Duodenal mucosa (tissue), 2 donors: ENCODE measurements around the gene POLR2F.

Experiments used
- H3K27ac ChIP-seq: one replicate; pipeline ENCODE4 v1.7.0; 2013; ENCODE audit warnings: low read depth, low read length
- H3K27me3 ChIP-seq, 2 donors: one replicate each; pipeline ENCODE4 v1.7.0; 2013; ENCODE audit warnings: low read length in 2 of 2, control low read depth in 1 of 2; ENCODE audit not compliant: insufficient read depth in 2 of 2, control insufficient read depth in 1 of 2
- H3K36me3 ChIP-seq, 2 donors: one replicate each; pipeline ENCODE4 v1.7.0; 2013; ENCODE audit warnings: low read length in 2 of 2, control low read depth in 1 of 2; ENCODE audit not compliant: insufficient read depth in 2 of 2, control insufficient read depth in 1 of 2
- H3K4me1 ChIP-seq, 2 donors: one replicate each; pipeline ENCODE4 v1.7.0; 2013; ENCODE audit warnings: low read length in 2 of 2, control low read depth in 1 of 2; ENCODE audit not compliant: insufficient read depth in 2 of 2, control insufficient read depth in 1 of 2
- H3K4me3 ChIP-seq, 2 donors: one replicate each; pipeline ENCODE4 v1.7.0; 2013; ENCODE audit warnings: low read length in 2 of 2, low read depth in 1 of 2
- H3K9ac ChIP-seq, 2 donors: one replicate each; pipeline ENCODE4 v1.7.0; 2013; ENCODE audit warnings: low read length in 2 of 2, low read depth in 1 of 2
- H3K9me3 ChIP-seq, 2 donors: one replicate each; pipeline ENCODE4 v1.7.0; 2013; ENCODE audit warnings: low read length in 2 of 2, control low read depth in 1 of 2; ENCODE audit not compliant: control insufficient read depth in 1 of 2

POLR2F gene

DNA sequence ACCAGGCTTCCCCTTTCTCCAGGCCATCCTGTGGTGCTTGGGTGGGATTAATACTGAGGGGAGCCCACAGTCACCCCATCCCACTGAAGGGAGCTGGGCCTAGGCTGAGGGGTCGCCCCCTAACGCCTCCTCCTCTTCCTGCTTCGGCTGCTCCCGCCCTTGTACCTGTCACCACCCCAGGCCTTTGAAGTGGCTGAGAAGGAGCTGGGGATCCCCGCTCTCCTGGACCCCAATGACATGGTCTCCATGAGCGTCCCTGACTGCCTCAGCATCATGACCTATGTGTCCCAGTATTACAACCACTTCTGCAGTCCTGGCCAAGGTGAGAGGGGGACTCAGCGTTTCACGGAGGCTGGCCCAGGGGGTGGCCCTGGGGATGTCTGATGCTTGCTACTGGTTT is 41.3 kb upstream of the POLR2F start:
- H3K9ac ChIP-seq = no peak overlapping the region
- no peak overlapping the region for H3K4me3 ChIP-seq
- no peaks in the 10 kb centered on the region for H3K27me3 ChIP-seq
- peaks cover 0 to 8% of the 10 kb centered on the region in 2 donors for H3K4me1 ChIP-seq
- no peaks in the 10 kb centered on the region for H3K9me3 ChIP-seq
- H3K36me3 ChIP-seq = peaks cover under 1 to 21% of the 10 kb centered on the region in 2 donors
- no peak overlapping the region for H3K27ac ChIP-seq

DNA sequence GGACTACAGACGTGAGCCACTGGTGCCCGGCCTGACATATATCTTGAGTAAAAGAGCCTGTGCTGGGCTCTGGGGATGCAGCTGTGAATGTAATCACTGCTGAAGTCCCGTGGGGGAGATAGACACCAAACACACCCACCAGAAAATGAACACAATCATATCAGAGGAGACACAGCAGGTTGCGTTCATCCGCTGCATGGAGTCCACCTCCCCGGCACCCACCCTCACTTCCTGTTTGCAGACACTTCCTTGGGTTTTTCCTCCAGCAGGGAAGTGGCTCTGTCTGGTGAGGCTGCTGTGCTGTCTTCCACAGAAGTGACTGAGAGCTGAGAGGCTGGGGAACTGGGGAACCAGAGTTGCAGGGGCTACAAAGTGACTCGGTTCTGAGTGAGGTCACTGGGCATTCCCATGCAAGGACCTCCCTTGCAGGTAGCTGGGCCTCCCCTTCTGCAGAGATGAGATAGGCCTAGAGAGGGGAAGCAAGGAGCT is 40.2 kb upstream of the POLR2F start:
- H3K4me3 ChIP-seq = no peak overlapping the region
- H3K27ac ChIP-seq = no peak overlapping the region
- no peak overlapping the region for H3K9ac ChIP-seq
- H3K36me3 ChIP-seq = peaks cover 12 to 32% of the 10 kb centered on the region in 2 donors
- H3K4me1 ChIP-seq = no peaks in the 10 kb centered on the region
- H3K27me3 ChIP-seq = no peaks in the 10 kb centered on the region
- no peaks in the 10 kb centered on the region for H3K9me3 ChIP-seq

DNA sequence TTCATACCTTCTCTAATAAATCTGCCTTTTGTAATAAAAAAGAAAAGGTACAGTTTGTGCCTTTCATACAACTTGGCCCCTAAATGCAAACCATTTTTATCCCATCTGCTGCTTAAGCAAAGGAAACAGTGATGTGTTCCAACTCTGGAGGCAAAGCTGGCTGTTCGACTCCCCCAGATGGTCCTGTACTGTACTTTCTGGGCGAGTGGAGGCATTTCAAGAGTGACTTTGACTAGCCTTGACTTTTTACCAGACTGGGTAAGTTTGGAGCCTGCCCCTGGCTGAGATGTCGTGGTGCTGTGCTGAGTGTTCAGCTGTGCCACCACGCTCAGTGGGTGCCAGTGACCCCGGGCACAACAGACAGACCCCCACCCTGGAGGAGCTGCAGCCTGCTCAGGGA is 37.2 kb upstream of the POLR2F start:
- H3K9ac ChIP-seq = no peak overlapping the region
- no peaks in the 10 kb centered on the region for H3K9me3 ChIP-seq
- H3K4me3 ChIP-seq = no peak overlapping the region
- no peaks in the 10 kb centered on the region for H3K27me3 ChIP-seq
- H3K27ac ChIP-seq = no peak overlapping the region
- H3K4me1 ChIP-seq = no peaks in the 10 kb centered on the region
- H3K36me3 ChIP-seq = peaks cover 19 to 40% of the 10 kb centered on the region in 2 donors

DNA sequence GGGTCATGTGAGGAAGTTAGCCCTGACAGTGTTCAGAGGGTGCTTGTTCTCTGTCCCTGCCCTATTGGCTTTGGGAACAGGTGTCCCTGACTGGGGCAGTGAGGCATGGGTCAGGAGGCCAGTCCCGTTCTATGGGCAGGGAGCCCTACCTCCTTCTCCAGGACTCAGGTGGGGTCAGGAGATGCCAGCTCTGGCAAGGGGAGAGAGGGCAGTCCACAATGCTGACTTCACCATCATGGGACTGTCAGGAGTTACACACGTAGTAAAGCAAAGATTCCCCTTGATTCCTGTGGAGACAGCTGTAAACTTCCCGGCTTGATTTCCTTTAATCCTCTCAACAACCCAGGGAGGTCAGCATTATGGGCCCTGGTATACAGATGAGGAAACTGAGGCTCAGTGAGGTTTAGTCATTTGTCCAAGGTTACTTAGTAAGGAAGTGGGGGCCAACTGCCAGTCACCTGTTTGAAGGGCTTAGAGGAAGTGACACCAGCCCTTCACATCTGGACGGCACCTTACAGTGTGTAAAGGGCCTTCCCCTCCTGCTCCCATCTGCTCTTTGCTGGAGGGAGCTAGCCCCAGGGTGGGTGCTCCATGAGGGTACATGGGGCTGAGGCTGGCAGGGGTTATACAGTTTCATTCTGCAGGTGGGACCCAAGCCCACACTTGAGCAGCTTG is 35.5 kb upstream of the POLR2F start:
- H3K9me3 ChIP-seq = no peaks in the 10 kb centered on the region
- no peaks in the 10 kb centered on the region for H3K4me1 ChIP-seq
- peaks cover 19 to 40% of the 10 kb centered on the region in 2 donors for H3K36me3 ChIP-seq
- H3K9ac ChIP-seq = no peak overlapping the region
- H3K27ac ChIP-seq = no peak overlapping the region
- no peak overlapping the region for H3K4me3 ChIP-seq
- no peaks in the 10 kb centered on the region for H3K27me3 ChIP-seq

- no peak overlapping the region for H3K4me3 ChIP-seq
- no peaks in the 10 kb centered on the region for H3K9me3 ChIP-seq
- H3K27ac ChIP-seq = no peak overlapping the region
- H3K4me1 ChIP-seq = no peaks in the 10 kb centered on the region
- H3K9ac ChIP-seq = no peak overlapping the region
- peaks cover 19 to 39% of the 10 kb centered on the region in 2 donors for H3K36me3 ChIP-seq
- no peaks in the 10 kb centered on the region for H3K27me3 ChIP-seq
Measured at GRCh38 chr22:37918580-37919270, 34.8 kb upstream of the POLR2F start.

DNA sequence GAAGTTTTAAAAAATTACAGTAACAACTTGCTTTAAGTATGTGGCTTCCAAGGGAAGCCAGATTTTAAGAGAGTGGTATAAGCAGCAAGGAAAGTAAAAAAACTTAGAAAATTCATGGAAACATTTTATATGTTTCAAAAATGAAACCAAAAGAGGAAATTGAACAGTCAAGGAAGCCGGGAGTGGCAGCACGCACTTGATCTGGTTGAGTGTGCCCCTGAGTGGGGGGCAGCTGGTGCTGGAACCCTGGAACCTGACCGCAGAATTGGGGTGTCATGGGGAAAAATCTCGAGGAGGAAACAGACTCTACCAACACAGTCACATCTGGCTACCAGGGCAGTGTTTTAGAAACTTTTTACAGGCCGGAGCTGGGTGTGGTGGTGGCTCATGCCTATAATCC is 33.4 kb upstream of the POLR2F start:
- Histone ChIP-seq H3K27me3 (no peaks in the 10 kb centered on the region), H3K4me1 (peaks cover 10 to 12% of the 10 kb centered on the region in 2 donors), H3K4me3 (no peak overlapping the region), H3K9me3 (no peaks in the 10 kb centered on the region), H3K27ac (no peak overlapping the region), H3K9ac (no peak overlapping the region), H3K36me3 (peaks cover 19 to 42% of the 10 kb centered on the region in 2 donors)

GRCh38 chr22:37922191-37922590 is 31.3 kb upstream of the POLR2F start:
- Histone ChIP-seq H3K9ac (no peak overlapping the region), H3K27ac (no peak overlapping the region), H3K36me3 (peaks cover 31 to 51% of the 10 kb centered on the region in 2 donors)

DNA sequence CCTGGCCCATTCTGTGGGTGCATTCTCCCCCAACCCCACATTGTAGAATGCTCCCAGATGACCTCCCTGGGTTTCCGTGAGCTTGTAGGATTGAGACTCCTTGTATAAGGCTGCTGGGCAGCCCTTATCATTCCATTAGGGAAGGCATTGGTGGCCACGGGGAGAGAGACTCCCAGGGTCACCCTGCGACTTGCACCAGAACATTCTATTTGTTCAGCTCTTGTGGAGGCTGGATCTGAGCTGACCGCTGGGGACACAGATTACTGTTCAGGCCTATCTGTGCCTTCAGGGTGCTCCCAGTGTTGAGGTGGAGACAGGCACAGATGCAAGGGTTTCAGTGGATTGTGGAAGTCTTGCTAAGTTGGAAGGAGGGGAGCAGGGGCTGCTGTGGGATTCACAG is 29.6 kb upstream of the POLR2F start:
- Histone ChIP-seq H3K36me3 (peaks cover 17 to 42% of the 10 kb centered on the region in 2 donors), H3K4me3 (no peak overlapping the region), H3K9me3 (no peaks in the 10 kb centered on the region), H3K27ac (no peak overlapping the region), H3K4me1 (peaks cover 13 to 15% of the 10 kb centered on the region in 2 donors), H3K9ac (no peak overlapping the region), H3K27me3 (no peaks in the 10 kb centered on the region)

More at GRCh38 chr22:37922191-37922590, 31.3 kb upstream of the POLR2F start:
- H3K4me1 ChIP-seq = peaks cover 13 to 15% of the 10 kb centered on the region in 2 donors
- no peaks in the 10 kb centered on the region for H3K9me3 ChIP-seq
- H3K4me3 ChIP-seq = no peak overlapping the region
- no peaks in the 10 kb centered on the region for H3K27me3 ChIP-seq

DNA sequence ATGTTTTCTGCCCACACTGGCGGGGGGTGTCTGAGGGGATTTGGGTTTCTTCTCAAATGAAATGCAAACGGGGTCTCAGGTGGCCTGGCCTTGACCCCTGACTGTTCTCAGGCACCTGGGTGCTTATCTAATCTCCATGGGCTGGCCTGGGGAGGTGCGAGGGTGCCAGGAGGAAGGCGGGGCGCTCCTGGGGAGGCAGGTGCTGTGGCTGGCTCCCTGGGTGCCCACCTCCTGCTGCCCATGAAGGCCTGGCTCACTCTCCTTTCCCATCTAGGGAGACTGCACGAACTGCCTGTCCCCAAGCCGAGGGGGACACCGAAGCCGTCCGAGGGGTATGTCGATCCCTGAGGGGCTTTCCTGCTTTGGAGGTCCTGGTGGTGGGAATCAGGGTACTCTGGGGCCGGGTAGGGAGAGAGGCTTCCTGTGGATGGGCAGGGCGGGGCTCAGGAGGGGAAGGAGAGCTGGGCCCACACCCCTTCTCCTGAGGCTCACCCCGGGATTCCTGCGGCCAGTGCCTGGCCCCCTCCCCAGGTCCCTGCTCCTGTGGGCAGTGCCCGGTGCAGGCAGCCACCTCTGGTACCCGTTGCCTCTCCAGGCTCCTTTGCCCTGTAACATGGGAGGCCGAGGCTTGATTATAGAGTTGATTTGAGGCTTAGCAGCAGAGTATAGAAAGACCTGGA is 29.0 kb upstream of the POLR2F start:
- no peaks in the 10 kb centered on the region for H3K27me3 ChIP-seq
- H3K9me3 ChIP-seq = no peaks in the 10 kb centered on the region
- H3K4me3 ChIP-seq = no peak overlapping the region
- peaks cover 18 to 19% of the 10 kb centered on the region in 2 donors for H3K4me1 ChIP-seq
- no peak overlapping the region for H3K9ac ChIP-seq
- peaks cover 19 to 44% of the 10 kb centered on the region in 2 donors for H3K36me3 ChIP-seq
- no peak overlapping the region for H3K27ac ChIP-seq

- H3K27me3 ChIP-seq = no peaks in the 10 kb centered on the region
- no peak overlapping the region for H3K4me3 ChIP-seq
- H3K9me3 ChIP-seq = no peaks in the 10 kb centered on the region
- peaks cover 19 to 20% of the 10 kb centered on the region in 2 donors for H3K4me1 ChIP-seq
- H3K9ac ChIP-seq = no peak overlapping the region
- H3K27ac ChIP-seq = no peak overlapping the region
- H3K36me3 ChIP-seq = peaks cover 19 to 48% of the 10 kb centered on the region in 2 donors
Measured at GRCh38 chr22:37925330-37925729, 28.2 kb upstream of the POLR2F start.
